ENCODE measurements around the gene NHLRC4.

DNA sequence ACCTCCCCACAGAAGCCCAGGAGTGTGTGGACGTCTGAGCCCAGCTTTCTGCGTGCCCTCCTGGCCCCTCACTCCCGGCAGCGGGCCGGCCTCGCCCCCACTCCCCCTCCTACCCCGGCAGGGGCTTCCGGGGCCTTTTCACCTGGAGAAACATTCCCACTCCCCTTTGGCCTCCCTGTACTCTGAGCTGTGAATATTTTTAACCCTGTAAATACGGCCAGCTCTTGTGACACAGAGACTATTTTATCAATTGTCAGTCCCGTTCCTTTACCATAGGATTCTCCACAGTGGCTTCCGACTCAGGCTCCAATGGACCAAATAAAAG, 12.5 kb upstream of the NHLRC4 start:
- TF ChIP-seq EZH2 (IDR thresholded peaks at IDR 0.05; ENCODE audit: borderline replicate concordance, low read depth, low read length) (no peak), ELF1 (tag; IDR thresholded peaks at IDR 0.05) (no peak), GATA2 (CRISPR knock-in tag; IDR thresholded peaks at IDR 0.05) (no peak), ZNF778 (CRISPR knock-in tag; IDR thresholded peaks at IDR 0.05) (no peak), RNF2 (IDR thresholded peaks at IDR 0.05) (no peak), KDM1A (IDR thresholded peaks at IDR 0.05) (no peak), TCF7L2 (IDR thresholded peaks at IDR 0.05; ENCODE audit: low read depth, low read length) (no peak), ZBTB43 (CRISPR knock-in tag; IDR thresholded peaks at IDR 0.05) (no peak), EHMT2 (IDR thresholded peaks at IDR 0.05) (no peak)
- TF ChIP-seq, protein P1, sequence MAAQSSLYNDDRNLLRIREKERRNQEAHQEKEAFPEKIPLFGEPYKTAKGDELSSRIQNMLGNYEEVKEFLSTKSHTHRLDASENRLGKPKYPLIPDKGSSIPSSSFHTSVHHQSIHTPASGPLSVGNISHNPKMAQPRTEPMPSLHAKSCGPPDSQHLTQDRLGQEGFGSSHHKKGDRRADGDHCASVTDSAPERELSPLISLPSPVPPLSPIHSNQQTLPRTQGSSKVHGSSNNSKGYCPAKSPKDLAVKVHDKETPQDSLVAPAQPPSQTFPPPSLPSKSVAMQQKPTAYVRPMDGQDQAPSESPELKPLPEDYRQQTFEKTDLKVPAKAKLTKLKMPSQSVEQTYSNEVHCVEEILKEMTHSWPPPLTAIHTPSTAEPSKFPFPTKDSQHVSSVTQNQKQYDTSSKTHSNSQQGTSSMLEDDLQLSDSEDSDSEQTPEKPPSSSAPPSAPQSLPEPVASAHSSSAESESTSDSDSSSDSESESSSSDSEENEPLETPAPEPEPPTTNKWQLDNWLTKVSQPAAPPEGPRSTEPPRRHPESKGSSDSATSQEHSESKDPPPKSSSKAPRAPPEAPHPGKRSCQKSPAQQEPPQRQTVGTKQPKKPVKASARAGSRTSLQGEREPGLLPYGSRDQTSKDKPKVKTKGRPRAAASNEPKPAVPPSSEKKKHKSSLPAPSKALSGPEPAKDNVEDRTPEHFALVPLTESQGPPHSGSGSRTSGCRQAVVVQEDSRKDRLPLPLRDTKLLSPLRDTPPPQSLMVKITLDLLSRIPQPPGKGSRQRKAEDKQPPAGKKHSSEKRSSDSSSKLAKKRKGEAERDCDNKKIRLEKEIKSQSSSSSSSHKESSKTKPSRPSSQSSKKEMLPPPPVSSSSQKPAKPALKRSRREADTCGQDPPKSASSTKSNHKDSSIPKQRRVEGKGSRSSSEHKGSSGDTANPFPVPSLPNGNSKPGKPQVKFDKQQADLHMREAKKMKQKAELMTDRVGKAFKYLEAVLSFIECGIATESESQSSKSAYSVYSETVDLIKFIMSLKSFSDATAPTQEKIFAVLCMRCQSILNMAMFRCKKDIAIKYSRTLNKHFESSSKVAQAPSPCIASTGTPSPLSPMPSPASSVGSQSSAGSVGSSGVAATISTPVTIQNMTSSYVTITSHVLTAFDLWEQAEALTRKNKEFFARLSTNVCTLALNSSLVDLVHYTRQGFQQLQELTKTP (IDR thresholded peaks at IDR 0.05; ENCODE audit: low read depth in 1 of 2, partially characterized antibody in 2 of 2): no peak
- TF ChIP-seq, protein P2, sequence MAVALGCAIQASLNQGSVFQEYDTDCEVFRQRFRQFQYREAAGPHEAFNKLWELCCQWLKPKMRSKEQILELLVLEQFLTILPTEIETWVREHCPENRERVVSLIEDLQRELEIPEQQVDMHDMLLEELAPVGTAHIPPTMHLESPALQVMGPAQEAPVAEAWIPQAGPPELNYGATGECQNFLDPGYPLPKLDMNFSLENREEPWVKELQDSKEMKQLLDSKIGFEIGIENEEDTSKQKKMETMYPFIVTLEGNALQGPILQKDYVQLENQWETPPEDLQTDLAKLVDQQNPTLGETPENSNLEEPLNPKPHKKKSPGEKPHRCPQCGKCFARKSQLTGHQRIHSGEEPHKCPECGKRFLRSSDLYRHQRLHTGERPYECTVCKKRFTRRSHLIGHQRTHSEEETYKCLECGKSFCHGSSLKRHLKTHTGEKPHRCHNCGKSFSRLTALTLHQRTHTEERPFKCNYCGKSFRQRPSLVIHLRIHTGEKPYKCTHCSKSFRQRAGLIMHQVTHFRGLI (CRISPR knock-in tag; IDR thresholded peaks at IDR 0.05): no peak
- TF ChIP-seq, protein P3, sequence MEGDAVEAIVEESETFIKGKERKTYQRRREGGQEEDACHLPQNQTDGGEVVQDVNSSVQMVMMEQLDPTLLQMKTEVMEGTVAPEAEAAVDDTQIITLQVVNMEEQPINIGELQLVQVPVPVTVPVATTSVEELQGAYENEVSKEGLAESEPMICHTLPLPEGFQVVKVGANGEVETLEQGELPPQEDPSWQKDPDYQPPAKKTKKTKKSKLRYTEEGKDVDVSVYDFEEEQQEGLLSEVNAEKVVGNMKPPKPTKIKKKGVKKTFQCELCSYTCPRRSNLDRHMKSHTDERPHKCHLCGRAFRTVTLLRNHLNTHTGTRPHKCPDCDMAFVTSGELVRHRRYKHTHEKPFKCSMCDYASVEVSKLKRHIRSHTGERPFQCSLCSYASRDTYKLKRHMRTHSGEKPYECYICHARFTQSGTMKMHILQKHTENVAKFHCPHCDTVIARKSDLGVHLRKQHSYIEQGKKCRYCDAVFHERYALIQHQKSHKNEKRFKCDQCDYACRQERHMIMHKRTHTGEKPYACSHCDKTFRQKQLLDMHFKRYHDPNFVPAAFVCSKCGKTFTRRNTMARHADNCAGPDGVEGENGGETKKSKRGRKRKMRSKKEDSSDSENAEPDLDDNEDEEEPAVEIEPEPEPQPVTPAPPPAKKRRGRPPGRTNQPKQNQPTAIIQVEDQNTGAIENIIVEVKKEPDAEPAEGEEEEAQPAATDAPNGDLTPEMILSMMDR (IDR thresholded peaks at IDR 0.05 in 2 of 3, conservative IDR thresholded peaks at IDR 0.05 in 1 of 3; ENCODE audit: insufficient read depth in 2 of 3, low read depth in 1 of 3, low read length in 3 of 3): no peak
